SH-SY5Y (cell line): ENCODE data around the gene PTX3.

Source experiments
- GATA2 ChIP-seq: IDR thresholded peaks from 2 replicates; pipeline ENCODE4 v1.6.1; 2011; ENCODE audit warnings: mild to moderate bottlenecking, low read depth, low read length
- GATA3 ChIP-seq: IDR thresholded peaks from 2 replicates; pipeline ENCODE4 v1.6.1; 2011; ENCODE audit warnings: low read depth, mild to moderate bottlenecking, low read length, moderate library complexity

- TF ChIP-seq GATA2 (no peak), GATA3 (no peak)
These were observed 28.9 kb upstream of the PTX3 start for GRCh38 chr3:157407769-157408168.
